H9 (cell line): Measurements from ENCODE around the gene RFX1. TPM values are rescaled to one million over a fixed set of nuclear protein-coding genes. Genes with fewer than 3 reads are reported as not detected.

Source experiments
- DNase-seq: peaks from one replicate; pipeline ENCODE4 v3.0.0-alpha.2; 2017
- H2AFZ ChIP-seq: one replicate; pipeline ENCODE4 v1.6.1; 2013; ENCODE audit warnings: mild to moderate bottlenecking, low read length, control low read depth, moderate library complexity
- H2AK5ac ChIP-seq: 2 replicates; pipeline ENCODE4 v1.6.1; 2013; ENCODE audit warnings: low read length, control low read depth, mixed read lengths; ENCODE audit not compliant: insufficient read length
- H2BK120ac ChIP-seq: one replicate; pipeline ENCODE4 v1.6.1; 2013; ENCODE audit warnings: low read depth, mild to moderate bottlenecking, low read length, control low read depth, inconsistent platforms; ENCODE audit not compliant: poor library complexity, severe bottlenecking
- H2BK12ac ChIP-seq: 2 replicates; pipeline ENCODE4 v1.6.1; 2013; ENCODE audit warnings: low read length, control low read depth, mixed read lengths, low read depth; ENCODE audit not compliant: insufficient read length
- H2BK15ac ChIP-seq: 2 replicates; pipeline ENCODE4 v1.6.1; 2013; ENCODE audit warnings: low read depth, low read length, control low read depth
- H2BK20ac ChIP-seq: one replicate; pipeline ENCODE4 v1.6.1; 2013; ENCODE audit warnings: low read depth, mild to moderate bottlenecking, low read length, control low read depth, inconsistent platforms; ENCODE audit not compliant: poor library complexity, severe bottlenecking
- H2BK5ac ChIP-seq: 2 replicates; pipeline ENCODE4 v1.6.1; 2013; ENCODE audit warnings: low read length, control low read depth, mixed read lengths; ENCODE audit not compliant: insufficient read length
- H3K14ac ChIP-seq: 2 replicates; pipeline ENCODE4 v1.6.1; 2013; ENCODE audit warnings: low read length, control low read depth; ENCODE audit not compliant: insufficient read depth
- H3K18ac ChIP-seq: 2 replicates; pipeline ENCODE4 v1.6.1; 2013; ENCODE audit warnings: low read depth, mild to moderate bottlenecking, mixed read lengths, low read length, control low read depth; ENCODE audit not compliant: insufficient read length
- H3K23ac ChIP-seq: 2 replicates; pipeline ENCODE4 v1.6.1; 2013; ENCODE audit warnings: low read length, control low read depth, mixed read lengths, low read depth; ENCODE audit not compliant: insufficient read length
- H3K23me2 ChIP-seq: 2 replicates; pipeline ENCODE4 v1.6.1; 2013; ENCODE audit warnings: low read depth, mild to moderate bottlenecking, mixed read lengths, low read length, control low read depth; ENCODE audit not compliant: insufficient read length, poor library complexity, severe bottlenecking
- H3K27ac ChIP-seq: 2 replicates; pipeline ENCODE4 v1.5.1; 2013; ENCODE audit warnings: low read length, control low read depth, mixed read lengths, low read depth; ENCODE audit not compliant: insufficient read length
- H3K27me3 ChIP-seq: 2 replicates; pipeline ENCODE4 v1.6.1; 2013; ENCODE audit warnings: low read length, control low read depth, inconsistent platforms; ENCODE audit not compliant: insufficient read depth
- H3K4ac ChIP-seq: 2 replicates; pipeline ENCODE4 v1.6.1; 2013; ENCODE audit warnings: low read depth, mild to moderate bottlenecking, control low read depth, inconsistent platforms, low read length, moderate library complexity
- H3K4me1 ChIP-seq: 2 replicates; pipeline ENCODE4 v1.6.1; 2013; ENCODE audit warnings: low read length, control low read depth, inconsistent platforms; ENCODE audit not compliant: insufficient read depth
- H3K4me2 ChIP-seq: 2 replicates; pipeline ENCODE4 v1.6.1; 2013; ENCODE audit warnings: low read length, control low read depth, mixed read lengths; ENCODE audit not compliant: insufficient read length, insufficient read depth
- H3K56ac ChIP-seq: 2 replicates; pipeline ENCODE4 v1.6.1; 2013; ENCODE audit warnings: low read depth, mild to moderate bottlenecking, mixed read lengths, low read length, control low read depth; ENCODE audit not compliant: insufficient read length
- H3K79me1 ChIP-seq: 2 replicates; pipeline ENCODE4 v1.6.1; 2013; ENCODE audit warnings: low read depth, mild to moderate bottlenecking, moderate library complexity, low read length, control low read depth, inconsistent platforms; ENCODE audit not compliant: insufficient read depth, poor library complexity, severe bottlenecking
- H3K79me2 ChIP-seq: 2 replicates; pipeline ENCODE4 v1.6.1; 2013; ENCODE audit warnings: low read length, control low read depth, inconsistent platforms; ENCODE audit not compliant: insufficient read depth
- H3K9ac ChIP-seq: 2 replicates; pipeline ENCODE4 v1.6.1; 2013; ENCODE audit warnings: low read length, control low read depth, mixed read lengths; ENCODE audit not compliant: insufficient read length; ENCODE audit errors: extremely low read depth
- H3K9me3 ChIP-seq: one replicate; pipeline ENCODE4 v1.6.1; 2013; ENCODE audit warnings: low read depth, low read length, inconsistent platforms; ENCODE audit not compliant: control insufficient read depth
- H3T11ph ChIP-seq: one replicate; pipeline ENCODE4 v1.6.1; 2013; ENCODE audit warnings: mild to moderate bottlenecking, low read length, control low read depth, inconsistent platforms
- H4K20me1 ChIP-seq: one replicate; pipeline ENCODE4 v1.6.1; 2013; ENCODE audit not compliant: control insufficient read depth, insufficient read length, insufficient read depth
- H4K5ac ChIP-seq: 2 replicates; pipeline ENCODE4 v1.6.1; 2013; ENCODE audit warnings: low read depth, mild to moderate bottlenecking, mixed read lengths, low read length, control low read depth; ENCODE audit not compliant: insufficient read length
- H4K8ac ChIP-seq: replicated peaks from 2 replicates; pipeline ENCODE4 v1.6.1; 2013; ENCODE audit warnings: low read length, control low read depth, mixed read lengths, low read depth; ENCODE audit not compliant: insufficient read length
- H4K91ac ChIP-seq: 2 replicates; pipeline ENCODE4 v1.6.1; 2013; ENCODE audit warnings: low read depth, mild to moderate bottlenecking, moderate library complexity, mixed read lengths, low read length, control low read depth; ENCODE audit not compliant: insufficient read length
- H3K27ac Mint-ChIP-seq, 3 experiments: 2 replicates in 2 of 3; 3 replicates in 1 of 3; pipeline ENCODE4 v1.8.0; 2020 to 2021; ENCODE audit warnings: mixed read lengths in 3 of 3, mild to moderate bottlenecking in 1 of 3, moderate library complexity in 1 of 3
- H3K27me3 Mint-ChIP-seq: 2 replicates; pipeline ENCODE4 v1.8.0; 2021; ENCODE audit warnings: low read depth, mild to moderate bottlenecking, moderate library complexity, mixed read lengths
- H3K36me3 Mint-ChIP-seq, 3 experiments: 2 replicates in 2 of 3; 3 replicates in 1 of 3; pipeline ENCODE4 v1.8.0; 2020 to 2021; ENCODE audit warnings: low read depth in 3 of 3, mixed read lengths in 3 of 3; ENCODE audit not compliant: insufficient read depth in 1 of 3
- H3K4me1 Mint-ChIP-seq, 2 experiments: 2 replicates each; pipeline ENCODE4 v1.8.0; 2020; ENCODE audit warnings: mixed read lengths in 2 of 2
- H3K4me3 Mint-ChIP-seq, 2 experiments: 2 replicates in 1 of 2; 3 replicates in 1 of 2; pipeline ENCODE4 v1.8.0; 2020 to 2021; ENCODE audit warnings: mild to moderate bottlenecking in 2 of 2, mixed read lengths in 2 of 2, moderate library complexity in 1 of 2
- H3K9me3 Mint-ChIP-seq, 2 experiments: 2 replicates in 1 of 2; 3 replicates in 1 of 2; pipeline ENCODE4 v1.8.0; 2020; ENCODE audit warnings: mild to moderate bottlenecking in 2 of 2, mixed read lengths in 2 of 2, moderate library complexity in 1 of 2
- CTCF ChIP-seq: fragments of 200-600 bp; sonication (generic); conservative IDR thresholded peaks from 3 replicates; pipeline ENCODE4 v1.8.0; 2021; ENCODE audit warnings: antibody characterized with exemption, mild to moderate bottlenecking
- WGBS: extraction: QIAGEN DNeasy Blood & Tissue Kit; methylation state at CpG from one replicate; pipeline ENCODE4 v1.1.7; 2013; ENCODE audit warnings: missing lambda C conversion rate, low lambda C conversion rate, mixed read lengths; ENCODE audit not compliant: insufficient read length; ENCODE audit errors: extremely low coverage; 5-methylcytosine and 5-hydroxymethylcytosine counted together
- total RNA-seq: library from RNA; stranded (reverse); gene quantifications from 2 replicates; pipeline ENCODE4 v1.2.1, GENCODE V29; 2021

RFX1 gene
- total RNA-seq, 1 experiment from 2014 or later = 21.4 TPM

- H2BK12ac ChIP-seq = no peak overlapping the region
- H2BK120ac ChIP-seq = no peak overlapping the region
- peaks cover 5 to 16% (median 13%) of the 10 kb centered on the region in 3 experiments; a peak in 5 of 7 replicates for H3K36me3 Mint-ChIP-seq
- no peaks in the 10 kb centered on the region for H3K9me3 ChIP-seq
- H2AFZ ChIP-seq = no peak overlapping the region
- no peak overlapping the region for H3K56ac ChIP-seq
- H2AK5ac ChIP-seq = no peak overlapping the region
- H3T11ph ChIP-seq = no peak overlapping the region
- peaks cover 2% of the 10 kb centered on the region for H3K27me3 Mint-ChIP-seq
- no peak overlapping the region for H3K27ac ChIP-seq
- no peak overlapping the region for H3K27ac Mint-ChIP-seq
- no peak for TF ChIP-seq CTCF
- H3K4me1 Mint-ChIP-seq = peaks cover 9 to 12% of the 10 kb centered on the region in 2 experiments
- no peak overlapping the region for H3K18ac ChIP-seq
- H4K8ac ChIP-seq = no peak overlapping the region
- no peak overlapping the region for H3K14ac ChIP-seq
- H3K27me3 ChIP-seq = no peaks in the 10 kb centered on the region
- no peak overlapping the region for H2BK20ac ChIP-seq
- no peak overlapping the region for H3K23ac ChIP-seq
- no peaks in the 10 kb centered on the region for H4K20me1 ChIP-seq
- no peak overlapping the region for H3K4me3 Mint-ChIP-seq
- WGBS = no CpG with 5 or more reads among the region's 2 CpGs
- peaks cover 6% of the 10 kb centered on the region; the same call in 1 of the 2 replicates for H3K79me2 ChIP-seq
- peaks cover 11% of the 10 kb centered on the region for H3K23me2 ChIP-seq
- H2BK5ac ChIP-seq = no peak overlapping the region
- no peaks in the 10 kb centered on the region for H3K9me3 Mint-ChIP-seq
- no peak overlapping the region for H2BK15ac ChIP-seq
- H4K5ac ChIP-seq = no peak overlapping the region
- no peak overlapping the region for H3K4me2 ChIP-seq
- H3K4me1 ChIP-seq = no peaks in the 10 kb centered on the region
- no peak for DNase-seq
- H3K79me1 ChIP-seq = peaks cover 8% of the 10 kb centered on the region
- no peak overlapping the region for H4K91ac ChIP-seq
- no peak overlapping the region for H3K9ac ChIP-seq
- H3K4ac ChIP-seq = no peak overlapping the region
Observed at GRCh38 chr19:13951043-13951442, 55.1 kb downstream of the RFX1 start.
